Fibroblast of lung (primary cell): ENCODE data around the gene RASSF4. TPM values are rescaled to one million over a fixed set of nuclear protein-coding genes. Genes with fewer than 3 reads are reported as not detected.

Experiments used
- DNase-seq, 2 donors: peaks; one replicate each; pipeline versions ENCODE4 v3.0.0 to v3.0.0-alpha.2; 2010; ENCODE audit warnings: low read depth in 2 of 2
- H2AFZ ChIP-seq: 2 replicates; pipeline ENCODE4 v1.5.1; 2012; ENCODE audit warnings: low read length, control low read depth, inconsistent platforms
- H3K27ac ChIP-seq: 2 replicates; pipeline ENCODE4 v1.5.1; 2011; ENCODE audit warnings: low read length, control low read depth; ENCODE audit not compliant: insufficient read depth
- H3K27me3 ChIP-seq: 2 replicates; pipeline ENCODE4 v1.5.1; 2011; ENCODE audit warnings: mild to moderate bottlenecking, low read length; ENCODE audit not compliant: control insufficient read depth, insufficient read depth
- H3K36me3 ChIP-seq: 2 replicates; pipeline ENCODE4 v1.5.1; 2011; ENCODE audit warnings: low read length; ENCODE audit not compliant: control insufficient read depth, insufficient read depth
- H3K4me1 ChIP-seq: 2 replicates; pipeline ENCODE4 v1.5.1; 2011; ENCODE audit warnings: low read length; ENCODE audit not compliant: control insufficient read depth, insufficient read depth; ENCODE audit errors: extremely low read depth
- H3K4me2 ChIP-seq: 2 replicates; pipeline ENCODE4 v1.5.1; 2011; ENCODE audit warnings: low read length, control low read depth; ENCODE audit not compliant: insufficient read depth; ENCODE audit errors: extremely low read depth
- H3K4me3 ChIP-seq, 4 experiments: fragments of 200-600 bp in 1 of 4; sonication (generic) in 1 of 4; replicated peaks in 1 of 4; 2 replicates each; pipeline ENCODE4 v1.5.1; 2011 to 2016; ENCODE audit warnings: low read length in 4 of 4, low read depth in 3 of 4, mild to moderate bottlenecking in 3 of 4, control low read depth in 2 of 4, inconsistent platforms in 1 of 4, mixed read lengths in 1 of 4; ENCODE audit not compliant: insufficient read depth in 1 of 4; ENCODE audit errors: control extremely low read depth in 1 of 4
- H3K79me2 ChIP-seq: 2 replicates; pipeline ENCODE4 v1.5.1; 2012; ENCODE audit warnings: mild to moderate bottlenecking, low read length, inconsistent platforms; ENCODE audit not compliant: control insufficient read depth, insufficient read depth
- H3K9ac ChIP-seq: 2 replicates; pipeline ENCODE4 v1.5.1; 2011; ENCODE audit warnings: mild to moderate bottlenecking, low read length, control low read depth; ENCODE audit not compliant: insufficient read depth
- H3K9me3 ChIP-seq: 2 replicates; pipeline ENCODE4 v1.5.1; 2012; ENCODE audit warnings: low read depth, low read length; ENCODE audit not compliant: control insufficient read depth, insufficient read depth
- H4K20me1 ChIP-seq: 2 replicates; pipeline ENCODE4 v1.5.1; 2011; ENCODE audit warnings: low read length; ENCODE audit not compliant: control insufficient read depth, insufficient read depth; ENCODE audit errors: extremely low read depth
- CTCF ChIP-seq, 2 donors: IDR thresholded peaks in 1 of 2; conservative IDR thresholded peaks in 1 of 2; 1 replicate in 1 of 2; 2 replicates in 1 of 2; pipeline ENCODE4 v1.5.1; 2011 to 2012; ENCODE audit warnings: low read length in 2 of 2, control low read depth in 1 of 2, inconsistent platforms in 1 of 2, low read depth in 1 of 2, mild to moderate bottlenecking in 1 of 2
- EZH2 ChIP-seq: IDR thresholded peaks from 2 replicates; pipeline ENCODE4 v1.5.1; 2012; ENCODE audit warnings: low read length, control low read depth, mild to moderate bottlenecking; ENCODE audit errors: missing control alignments
- polyA plus RNA-seq, 2 donors: library from polyadenylated mRNA; depleted of rRNA in 1 of 2; stranded (reverse) in 1 of 2; unstranded in 1 of 2; fragments of >200 nt; gene quantifications; 2 replicates each; pipeline ENCODE4 v1.2.1, GENCODE V29; 2011 to 2012; ENCODE audit warnings: missing spikeins in 1 of 2
- total RNA-seq: library from RNA; depleted of rRNA; stranded (reverse); fragments of >200 nt; gene quantifications from 2 replicates; pipeline ENCODE4 v1.2.1, GENCODE V29; 2014

The RASSF4 gene
- total and polyA plus RNA-seq, 2 donors (not counting 1 experiment from before 2014, with no cell fraction given): 6.4 to 11.4 TPM

DNA sequence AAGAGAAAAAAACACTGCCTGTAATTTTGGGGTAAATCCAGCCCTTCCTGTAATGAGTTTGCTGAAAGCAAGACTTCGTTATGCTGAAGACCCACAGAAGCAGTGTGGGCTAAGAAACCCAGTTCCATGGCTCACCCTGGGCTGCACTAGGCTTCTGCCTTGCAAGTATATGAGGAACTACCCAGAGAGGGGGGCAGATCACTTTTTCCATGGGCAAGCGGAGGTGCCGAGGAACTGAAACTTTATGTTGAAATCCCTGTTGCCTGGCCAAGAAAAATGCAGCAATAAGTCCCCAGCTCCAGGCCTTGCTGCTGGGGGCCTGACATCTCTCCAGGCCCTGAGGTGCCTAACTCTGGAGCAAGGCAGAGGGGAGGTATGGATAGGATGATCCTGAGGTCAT is 8.5 kb downstream of the RASSF4 start:
- Histone ChIP-seq H3K27ac (no peak overlapping the region), H3K4me2 (peak overlapping the region; percentile 5), H3K27me3 (no peaks in the 10 kb centered on the region), H3K9ac (no peak overlapping the region), H3K4me3 (no peak overlapping the region), H3K79me2 (no peaks in the 10 kb centered on the region), H3K4me1 (peaks cover 6% of the 10 kb centered on the region), H2AFZ (no peak overlapping the region), H4K20me1 (no peaks in the 10 kb centered on the region), H3K9me3 (no peaks in the 10 kb centered on the region), H3K36me3 (no peaks in the 10 kb centered on the region)
- no peak for TF ChIP-seq CTCF (conservative IDR thresholded peaks at IDR 0.05 in 1 of 2, IDR thresholded peaks at IDR 0.05 in 1 of 2; ENCODE audit: low read depth in 1 of 2, low read length in 2 of 2)
- no peak for TF ChIP-seq EZH2
- DNase-seq: peak in 1 of 2 donors; percentile 59

DNA sequence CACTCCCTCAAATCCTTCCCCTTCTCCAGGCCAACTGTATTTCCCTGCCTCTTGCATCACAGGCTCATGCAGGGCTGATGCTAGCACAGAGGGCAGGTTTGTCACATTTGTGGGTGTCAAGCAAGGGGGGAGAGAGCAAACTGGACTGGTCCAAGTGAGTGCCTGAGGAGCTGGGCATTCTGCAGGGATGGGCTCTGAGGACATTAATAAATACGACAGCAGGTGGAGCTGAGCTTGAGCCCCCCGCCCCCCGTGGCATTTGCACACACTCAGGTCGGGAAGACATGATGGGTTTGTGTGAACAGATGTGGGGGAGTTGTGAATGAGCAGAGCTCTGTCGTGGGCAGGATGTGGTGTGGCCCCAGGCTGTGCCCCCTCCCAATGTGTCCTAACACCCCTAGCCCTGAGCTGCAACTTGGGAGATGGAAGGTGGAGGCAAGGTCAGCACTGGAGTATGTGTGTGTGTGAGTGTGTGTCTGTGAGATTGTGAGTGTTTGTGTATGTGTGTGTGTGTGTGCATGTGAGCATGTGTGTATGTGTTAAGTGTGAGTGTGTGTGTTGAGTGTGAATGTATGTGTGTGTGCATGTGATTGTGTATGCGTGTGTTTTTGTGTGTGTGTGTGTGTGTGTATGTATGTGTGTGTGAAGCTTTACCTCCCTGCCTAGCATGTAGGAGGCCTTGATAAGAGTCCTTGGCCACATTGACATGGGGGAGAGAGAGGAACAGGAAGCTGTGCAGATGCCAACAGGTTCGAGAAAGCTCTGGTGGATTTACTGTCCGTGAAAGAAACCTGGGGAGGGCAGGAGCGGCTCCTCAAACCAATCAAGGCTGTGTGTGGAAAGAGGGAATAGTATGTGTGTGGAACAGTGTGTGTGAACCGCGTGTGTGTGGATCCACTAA is 9.1 kb downstream of the RASSF4 start:
- no peaks in the 10 kb centered on the region for H4K20me1 ChIP-seq
- no peaks in the 10 kb centered on the region for H3K9me3 ChIP-seq
- no peaks in the 10 kb centered on the region for H3K36me3 ChIP-seq
- TF ChIP-seq CTCF (conservative IDR thresholded peaks at IDR 0.05 in 1 of 2, IDR thresholded peaks at IDR 0.05 in 1 of 2; ENCODE audit: low read depth in 1 of 2, low read length in 2 of 2): no peak
- TF ChIP-seq EZH2: no peak
- no peaks in the 10 kb centered on the region for H3K27me3 ChIP-seq
- H3K27ac ChIP-seq: no peak overlapping the region
- no peaks in the 10 kb centered on the region for H3K79me2 ChIP-seq
- peaks cover 6% of the 10 kb centered on the region for H3K4me1 ChIP-seq
- no peak overlapping the region for H3K4me3 ChIP-seq
- H3K9ac ChIP-seq: no peak overlapping the region
- no peak overlapping the region for H2AFZ ChIP-seq
- no peak for DNase-seq
- no peak overlapping the region for H3K4me2 ChIP-seq

GRCh38 chr10:44969854-44970253 is 10.3 kb downstream of the RASSF4 start:
- Histone ChIP-seq H3K27ac (no peak overlapping the region), H3K27me3 (no peaks in the 10 kb centered on the region), H3K79me2 (no peaks in the 10 kb centered on the region), H3K36me3 (no peaks in the 10 kb centered on the region), H3K4me2 (no peak overlapping the region), H2AFZ (no peak overlapping the region), H3K4me1 (peaks cover 3% of the 10 kb centered on the region), H3K9me3 (no peaks in the 10 kb centered on the region), H4K20me1 (no peaks in the 10 kb centered on the region), H3K9ac (no peak overlapping the region), H3K4me3 (no peak overlapping the region)
- TF ChIP-seq EZH2: no peak
- TF ChIP-seq CTCF (conservative IDR thresholded peaks at IDR 0.05 in 1 of 2, IDR thresholded peaks at IDR 0.05 in 1 of 2; ENCODE audit: low read depth in 1 of 2, low read length in 2 of 2): no peak
- DNase-seq: no peak
